Metanephros (tissue), 1 donor: ENCODE results near the gene MIS12. TPM values are rescaled to one million over a fixed set of nuclear protein-coding genes. Genes with fewer than 3 reads are reported as not detected.

ENCODE experiments used
- total RNA-seq: library from RNA; depleted of rRNA; stranded (reverse); fragments of >200 nt; gene quantifications from one replicate; pipeline ENCODE4 v1.2.3, GENCODE V29; 2014

The MIS12 gene, protein sequence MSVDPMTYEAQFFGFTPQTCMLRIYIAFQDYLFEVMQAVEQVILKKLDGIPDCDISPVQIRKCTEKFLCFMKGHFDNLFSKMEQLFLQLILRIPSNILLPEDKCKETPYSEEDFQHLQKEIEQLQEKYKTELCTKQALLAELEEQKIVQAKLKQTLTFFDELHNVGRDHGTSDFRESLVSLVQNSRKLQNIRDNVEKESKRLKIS
- total RNA-seq: 18.2 TPM

DNA sequence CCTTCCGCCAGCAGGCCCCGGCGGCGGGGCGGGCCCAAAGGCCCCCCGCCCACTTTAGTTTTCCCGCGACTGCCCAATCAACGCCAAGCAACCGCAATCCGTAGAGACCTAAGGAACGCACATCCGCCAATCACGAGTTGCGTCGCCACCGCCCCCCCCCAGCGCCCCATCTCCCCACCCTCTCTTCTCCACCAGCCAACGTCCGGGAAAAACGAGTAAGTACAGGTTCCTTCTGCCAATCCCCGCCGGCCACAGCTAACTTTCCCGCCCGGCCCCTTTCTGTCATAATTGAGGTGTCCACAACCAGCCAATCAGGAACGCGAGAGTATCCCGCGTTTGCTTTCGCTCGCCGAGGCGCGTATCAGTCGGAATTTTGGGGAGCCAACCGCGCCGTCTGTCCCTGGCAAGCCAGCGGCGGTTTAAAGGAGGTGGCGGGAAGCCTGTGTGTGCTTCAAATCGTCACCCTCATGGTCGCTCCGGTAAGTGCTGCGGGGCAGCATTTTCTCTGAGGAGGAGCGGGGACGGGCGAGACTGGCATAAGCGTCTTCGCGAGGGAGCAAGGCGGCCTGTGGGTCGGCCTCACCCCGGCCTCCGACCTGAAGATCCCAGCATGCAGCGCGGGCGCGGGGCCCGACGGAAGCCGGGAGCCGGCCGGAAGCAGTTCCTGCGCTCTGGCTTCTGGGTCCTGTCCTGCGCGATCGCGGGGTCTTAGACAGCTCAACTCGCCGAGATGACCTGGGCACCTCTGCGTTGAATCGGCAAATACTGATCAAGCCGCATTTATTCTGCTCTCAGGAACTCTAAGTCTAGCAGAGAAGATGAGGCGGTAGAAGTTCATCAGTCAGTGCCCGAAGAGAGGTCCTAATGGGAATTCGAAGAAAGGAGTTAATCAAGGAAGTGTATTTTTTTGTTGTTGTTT lies at the start of gene MIS12:
Gene MIS12, plus strand, starts transcription at position 361 of the 919 bp plus-strand sequence. CDS start 2,297 bp downstream, outside the sequence.

DNA sequence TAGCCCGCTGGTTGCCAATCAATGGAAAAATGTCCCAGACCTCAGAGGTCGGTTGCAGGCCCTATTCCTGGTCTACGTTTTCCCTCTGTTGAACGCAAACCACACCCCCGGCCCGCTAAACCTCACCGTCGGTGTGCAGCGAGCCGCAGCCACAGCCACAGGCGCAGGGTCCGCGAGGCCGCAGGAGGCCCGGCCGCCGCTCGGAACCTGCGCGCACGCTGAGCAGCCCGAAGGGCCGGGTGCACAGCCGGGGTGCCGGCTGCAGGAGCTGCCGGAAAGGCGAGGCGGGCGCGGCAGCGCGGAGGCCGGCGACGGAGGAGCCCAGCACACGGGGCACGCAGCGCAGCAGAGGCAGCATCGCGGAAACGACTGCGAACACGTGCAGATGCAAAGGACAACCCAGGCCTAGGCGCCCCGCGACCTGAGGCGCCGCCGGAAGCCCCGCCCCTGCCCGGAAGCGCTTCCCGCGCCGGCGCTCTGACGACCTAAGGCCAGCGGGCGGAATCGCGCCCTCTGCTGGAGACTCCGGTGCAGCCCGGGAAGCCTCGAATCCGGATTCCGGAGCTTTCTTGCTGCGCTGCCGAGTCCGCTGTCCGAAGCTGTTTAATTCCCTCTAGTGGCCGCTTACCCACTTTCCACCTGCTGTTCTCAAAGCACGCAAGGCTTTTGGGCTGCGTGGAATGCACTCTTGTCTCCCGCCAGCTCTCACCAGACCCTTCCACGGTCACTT lies 47.5 kb upstream of the MIS12 start, which contains the start of gene C1QBP:
Gene C1QBP, minus strand, starts transcription at position 440 of the 730 bp plus-strand sequence. Its CDS starts 82 bp downstream, at position 358.

DNA sequence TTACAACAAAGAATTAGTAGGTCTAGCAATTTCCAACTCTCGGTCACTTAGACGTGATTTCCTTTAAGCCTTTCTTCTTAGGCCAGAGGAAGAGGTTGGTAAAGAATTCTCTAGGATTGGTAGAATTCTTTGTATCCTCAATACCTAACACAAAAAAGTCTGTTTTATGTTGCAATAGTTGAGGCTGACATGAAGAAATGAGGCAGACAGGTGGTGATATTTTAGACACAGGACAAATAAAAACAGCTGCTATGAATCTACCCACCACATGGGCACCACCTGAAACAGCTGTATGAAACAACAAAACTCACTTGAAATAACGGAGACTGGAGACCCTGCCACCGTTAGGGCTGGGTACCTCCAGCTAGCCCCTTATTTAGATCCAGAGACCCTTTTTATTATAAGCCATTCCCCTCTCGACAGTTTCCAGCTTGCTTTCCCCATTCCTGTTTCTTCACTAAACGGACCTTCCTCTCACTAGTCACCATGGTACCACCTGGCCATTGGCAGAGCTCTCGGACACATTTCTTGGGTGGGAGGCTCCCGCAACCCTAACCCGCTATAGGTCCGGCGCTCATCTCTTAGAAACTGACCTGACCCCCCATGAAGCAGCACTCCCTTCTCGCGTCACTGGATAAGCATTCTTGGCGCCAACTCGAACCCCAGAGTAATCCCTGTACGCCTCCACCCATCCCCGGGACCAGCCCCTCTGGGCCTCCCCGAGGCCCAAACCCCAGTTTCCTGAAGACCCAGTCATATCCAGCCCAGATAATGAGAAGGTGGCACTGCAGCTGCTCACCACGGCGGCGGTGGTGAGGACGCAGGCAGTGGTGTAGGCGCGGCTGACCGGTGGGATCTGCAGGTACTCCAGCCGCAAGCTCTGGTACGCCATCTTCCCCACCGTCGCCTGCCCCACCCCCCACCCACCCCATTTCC lies 828 bp upstream of the MIS12 start, which contains the start of gene DERL2:
Gene DERL2, minus strand, starts transcription at position 909 of the 936 bp plus-strand sequence. Its CDS starts 17 bp downstream, at position 892.

Other genes with a start within 250 kb of the MIS12 start
- gene RABEP1, start 204.3 kb upstream of the MIS12 start, total RNA-seq: 33.9 TPM
- 56.3 TPM for gene NUP88, start 66.9 kb upstream of the MIS12 start, total RNA-seq
- gene RPAIN, start 66.4 kb upstream of the MIS12 start, total RNA-seq: 61.8 TPM
- gene C1QBP, start 47.4 kb upstream of the MIS12 start, total RNA-seq: 92.0 TPM
- gene DHX33, start 17.6 kb upstream of the MIS12 start, total RNA-seq: 16.3 TPM
- gene DERL2, start 388 bp upstream of the MIS12 start, total RNA-seq: 61.4 TPM
- 61.9 TPM for gene NLRP1, start 97.9 kb downstream of the MIS12 start, total RNA-seq